HG03103 (cell line): ENCODE measurements around the gene PDE4B.
"Not testable (repeated sequence)": the region's sequence is repeated elsewhere in the genome, so short reads cannot be mapped to it uniquely, and the experiment has no call there.

Source experiments
- ATAC-seq: cut with Tn5 transposase; IDR thresholded peaks from one replicate; pipeline ENCODE4 v1.9.1; 2021; ENCODE audit warnings: low read depth; ENCODE audit not compliant: unreplicated experiment

Gene PDE4B

DNA sequence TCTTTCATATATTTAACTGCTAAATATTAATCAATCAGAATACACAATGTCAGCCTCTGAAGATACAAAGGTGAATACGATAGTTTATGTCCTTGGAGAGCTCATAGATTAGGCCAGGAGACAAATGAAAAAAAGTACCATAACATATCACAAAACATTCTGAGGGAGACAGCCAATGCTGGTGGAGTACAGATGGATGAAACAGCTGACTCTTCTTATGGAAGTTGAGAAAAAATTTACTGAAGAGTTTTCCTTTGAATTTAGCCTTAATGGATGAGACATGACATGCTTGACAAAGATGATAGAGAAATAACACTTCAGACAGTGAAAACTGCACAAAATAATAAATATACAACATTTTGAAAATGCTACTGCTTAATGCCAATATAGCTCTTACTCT, 193.5 kb downstream of the PDE4B start:
- no peak for ATAC-seq

DNA sequence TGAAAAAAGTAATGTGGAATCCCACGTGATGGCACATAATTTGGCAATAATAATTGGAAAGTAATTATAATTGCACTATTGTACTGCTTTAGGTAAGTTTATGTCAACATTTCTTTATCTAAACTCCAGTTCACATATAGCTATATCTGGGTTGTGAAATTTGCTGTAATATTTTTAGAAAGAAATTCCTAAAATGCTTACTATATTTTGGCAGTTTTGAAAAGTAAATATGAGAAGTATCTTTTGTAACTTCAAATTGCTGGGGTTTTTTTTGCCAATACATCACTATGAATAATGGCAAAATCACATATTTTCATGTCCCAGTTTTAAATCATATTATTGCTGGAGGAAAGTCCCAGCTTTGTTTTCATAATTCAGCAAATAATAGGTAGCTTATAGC, 197.5 kb downstream of the PDE4B start:
- ATAC-seq, result no peak

DNA sequence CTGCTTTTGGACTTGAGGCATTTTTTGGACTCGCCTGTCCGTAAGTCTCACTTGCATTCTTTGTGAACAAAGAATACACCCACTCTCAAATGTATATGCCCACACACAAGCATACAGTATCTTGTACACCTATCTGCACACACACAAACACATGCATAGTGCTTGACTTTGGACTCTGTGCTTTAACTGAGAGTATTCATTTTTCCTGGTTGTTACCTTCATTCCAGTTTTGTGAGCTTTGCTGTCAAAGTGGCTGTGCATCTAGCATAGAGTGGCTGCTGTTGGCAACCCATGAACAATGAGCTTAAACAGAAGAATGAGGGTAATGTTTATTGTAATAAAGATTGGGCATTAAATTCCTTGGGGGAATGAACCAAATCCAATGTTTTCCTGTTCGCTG, 199.0 kb downstream of the PDE4B start:
- ATAC-seq, result no peak

GRCh38 chr1:65992165-65992821, 199.6 kb downstream of the PDE4B start:
- ATAC-seq, result no peak

DNA sequence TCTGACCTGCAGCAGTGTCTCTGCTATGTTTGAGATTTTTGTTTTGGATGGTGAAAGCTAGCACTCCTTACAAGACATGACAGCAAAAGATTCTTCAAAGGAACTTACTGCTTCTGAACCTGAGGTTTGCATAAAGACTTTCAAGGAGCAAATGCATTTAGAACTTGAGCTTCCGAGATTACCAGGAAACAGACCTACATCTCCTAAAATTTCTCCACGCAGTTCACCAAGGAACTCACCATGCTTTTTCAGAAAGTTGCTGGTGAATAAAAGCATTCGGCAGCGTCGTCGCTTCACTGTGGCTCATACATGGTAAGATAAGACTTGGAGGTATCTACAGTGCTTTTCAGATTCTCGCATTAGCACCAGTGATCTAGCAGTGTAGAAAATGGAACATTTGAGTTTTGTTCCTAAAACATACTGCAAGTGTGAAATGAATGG, 200.2 kb downstream of the PDE4B start:
- no peak for ATAC-seq

GRCh38 chr1:65994223-65994622, 201.5 kb downstream of the PDE4B start:
- no peak for ATAC-seq

- ATAC-seq, result no peak
Measured at GRCh38 chr1:65995336-65995735, 202.6 kb downstream of the PDE4B start.

GRCh38 chr1:65995928-65996327, 203.2 kb downstream of the PDE4B start:
- no peak for ATAC-seq

DNA sequence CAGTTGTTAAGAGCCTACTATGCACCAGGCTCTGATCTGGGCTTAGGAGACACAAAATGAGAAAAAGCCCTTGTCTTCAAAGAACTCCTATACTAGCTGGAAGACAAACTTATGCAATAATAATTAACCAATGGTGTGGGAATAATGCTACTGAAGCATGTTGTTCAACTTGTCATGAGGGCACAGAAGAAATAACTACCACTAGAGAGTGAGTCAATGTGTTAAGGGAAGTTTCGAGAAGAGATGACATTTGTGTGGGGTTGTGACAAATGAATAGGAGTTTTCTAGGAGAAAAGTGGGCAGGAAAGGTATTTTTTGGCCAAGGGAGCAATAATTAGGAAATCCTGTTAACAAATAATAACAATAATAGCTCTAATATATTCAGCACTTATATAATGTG, 205.0 kb downstream of the PDE4B start:
- no peak for ATAC-seq

GRCh38 chr1:65998763-65999583, 206.3 kb downstream of the PDE4B start:
- no peak for ATAC-seq

DNA sequence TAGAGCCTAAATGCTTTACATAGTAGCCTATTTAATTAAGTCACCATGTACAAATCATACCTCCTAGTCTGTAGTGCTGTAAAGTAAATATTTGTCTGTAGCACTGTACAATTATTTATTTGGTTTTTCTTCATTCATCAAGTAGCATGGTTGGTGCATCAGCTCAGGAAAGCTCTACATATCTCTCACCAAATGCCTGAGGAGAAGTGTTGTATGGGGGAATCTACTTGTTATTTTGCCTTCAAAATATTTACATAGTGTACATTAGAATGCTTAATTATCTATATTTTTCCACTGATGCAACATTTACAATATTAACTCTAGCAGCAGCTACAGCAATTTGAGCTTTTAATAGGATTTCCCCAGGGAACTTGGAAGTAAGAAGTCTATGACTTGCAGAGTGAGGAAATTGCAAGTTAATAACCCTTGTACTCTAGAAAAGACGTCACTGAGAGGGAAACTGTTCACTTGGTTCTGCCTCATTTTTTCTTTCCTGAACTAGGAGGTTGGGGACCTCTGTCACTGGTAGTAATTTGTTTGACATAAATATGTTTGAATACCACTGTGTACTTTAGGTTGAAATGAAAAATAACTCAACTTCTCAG, 207.4 kb downstream of the PDE4B start:
- no peak for ATAC-seq

- no peak for ATAC-seq
Measured at GRCh38 chr1:66003690-66004089, 211.0 kb downstream of the PDE4B start.

DNA sequence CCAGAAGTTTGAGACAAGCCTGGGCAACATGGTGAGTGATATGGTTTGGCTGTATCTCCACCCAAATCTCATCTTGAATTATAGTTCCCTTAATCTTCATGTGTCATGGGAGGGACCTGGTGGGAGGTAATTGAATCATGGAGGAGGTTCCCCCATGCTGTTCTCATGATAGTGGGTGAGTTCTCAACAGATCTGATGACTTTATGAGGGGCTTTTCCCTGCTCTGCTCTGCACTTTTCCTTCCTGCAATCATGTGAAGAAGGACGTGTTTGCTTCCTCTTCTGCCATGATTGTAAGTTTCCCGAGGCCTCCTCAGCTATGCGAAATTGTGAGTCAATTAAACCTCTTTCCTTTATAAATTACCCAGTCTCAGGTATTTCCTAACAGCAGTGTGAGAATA, 213.8 kb downstream of the PDE4B start:
- ATAC-seq, result not testable (repeated sequence)

- ATAC-seq, result no peak
Measured at GRCh38 chr1:66012106-66012784, 219.6 kb downstream of the PDE4B start.

GRCh38 chr1:66013371-66013770, 220.7 kb downstream of the PDE4B start:
- ATAC-seq, result no peak

- ATAC-seq, result no peak
Measured at GRCh38 chr1:66022904-66023620, 230.4 kb downstream of the PDE4B start.

DNA sequence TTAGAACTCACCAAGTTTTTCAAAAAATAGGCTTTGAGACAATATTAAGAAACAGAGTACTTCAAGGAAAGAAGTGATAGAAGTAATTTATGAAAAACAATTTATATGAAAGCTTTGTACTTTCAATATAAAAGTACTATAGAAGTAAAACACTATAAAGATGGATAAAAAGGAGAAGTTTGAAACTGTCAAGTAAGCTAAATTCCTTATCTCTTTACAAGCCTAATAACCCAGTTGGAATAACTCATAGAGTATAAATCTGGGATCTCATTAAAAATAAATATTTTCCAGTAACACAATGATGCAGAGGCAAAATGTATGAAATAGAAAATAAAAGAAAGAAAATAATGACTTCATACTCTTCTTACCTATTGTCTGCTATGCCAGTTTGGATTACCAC, 232.5 kb downstream of the PDE4B start:
- ATAC-seq, result no peak

DNA sequence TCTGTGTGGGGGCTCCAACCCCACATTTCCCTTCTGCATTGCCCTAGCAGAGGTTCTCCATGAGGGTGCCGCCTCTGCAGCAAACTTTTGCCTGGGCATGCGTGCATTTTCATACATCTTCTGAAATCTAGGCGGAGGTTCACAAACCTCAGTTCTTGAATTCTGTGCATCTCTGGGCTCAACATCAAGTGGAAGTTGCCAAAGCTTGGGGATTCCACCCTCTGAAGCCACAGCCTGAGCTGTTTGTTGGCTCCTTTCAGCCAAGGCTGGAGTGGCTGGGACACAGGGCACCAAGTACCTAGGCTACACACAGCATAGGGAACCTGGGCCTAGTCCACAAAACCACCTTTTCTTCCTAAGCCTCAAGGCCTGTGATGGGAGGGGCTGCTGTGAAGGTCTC, 235.3 kb downstream of the PDE4B start:
- ATAC-seq, result no peak

DNA sequence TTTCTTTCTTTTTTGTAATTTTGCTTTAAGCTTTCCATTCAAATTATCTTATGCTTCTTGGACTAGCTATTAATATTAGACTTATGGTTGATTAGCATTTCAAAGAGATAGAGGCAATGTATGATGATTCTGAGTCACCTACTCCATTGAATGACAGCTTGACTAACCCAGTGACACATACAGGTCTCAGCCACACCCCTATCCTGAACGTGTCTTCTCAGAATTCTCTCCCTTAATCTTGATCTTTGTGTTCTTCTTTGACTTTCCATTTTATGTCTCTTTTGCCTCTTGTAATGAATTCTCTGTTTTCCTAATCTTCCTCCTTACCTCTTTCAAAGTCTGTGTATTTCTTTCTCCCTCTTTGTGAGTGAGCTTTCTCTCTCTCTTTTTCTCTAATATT, 241.1 kb downstream of the PDE4B start:
- ATAC-seq, result no peak

DNA sequence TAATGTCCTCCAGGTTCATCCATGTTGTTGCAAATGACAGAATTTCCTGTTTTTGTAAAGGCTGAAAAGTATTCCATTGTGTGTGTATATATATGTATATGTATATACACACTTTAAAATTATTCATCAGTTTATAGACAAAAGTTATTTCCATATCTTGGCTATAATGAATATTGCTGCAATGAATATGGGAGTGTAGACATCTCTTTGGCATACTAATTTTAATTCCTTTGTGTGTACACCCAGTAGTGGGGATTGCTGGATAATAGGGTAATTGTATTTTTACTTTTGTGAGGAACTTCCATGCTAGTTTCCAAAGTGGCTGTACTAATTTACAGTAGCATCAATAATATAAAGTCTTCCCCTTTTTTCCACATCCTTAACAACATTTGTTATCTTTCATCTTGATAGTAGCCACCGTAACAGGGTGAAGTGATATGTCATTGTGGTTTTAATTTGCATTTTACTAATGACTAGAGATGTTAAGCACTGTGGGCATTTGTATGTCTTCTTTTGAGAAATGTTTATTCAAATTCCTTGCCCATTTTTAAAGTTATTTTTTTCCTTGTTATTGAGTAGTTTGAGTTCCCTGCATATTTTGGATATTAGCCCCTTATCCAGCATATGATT, 243.0 kb downstream of the PDE4B start:
- no peak for ATAC-seq
